ENCODE results near the gene B4GALT7. TPM values are rescaled to one million over a fixed set of nuclear protein-coding genes. Genes with fewer than 3 reads are reported as not detected.
"Not testable (repeated sequence)": the region's sequence is repeated elsewhere in the genome, so short reads cannot be mapped to it uniquely, and the experiment has no call there.

B4GALT7 gene, protein sequence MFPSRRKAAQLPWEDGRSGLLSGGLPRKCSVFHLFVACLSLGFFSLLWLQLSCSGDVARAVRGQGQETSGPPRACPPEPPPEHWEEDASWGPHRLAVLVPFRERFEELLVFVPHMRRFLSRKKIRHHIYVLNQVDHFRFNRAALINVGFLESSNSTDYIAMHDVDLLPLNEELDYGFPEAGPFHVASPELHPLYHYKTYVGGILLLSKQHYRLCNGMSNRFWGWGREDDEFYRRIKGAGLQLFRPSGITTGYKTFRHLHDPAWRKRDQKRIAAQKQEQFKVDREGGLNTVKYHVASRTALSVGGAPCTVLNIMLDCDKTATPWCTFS
- total RNA-seq (2014; rRNA removed; shearing (Covaris generic)): 28.3 and 46.6 TPM in 2 replicates

DNA sequence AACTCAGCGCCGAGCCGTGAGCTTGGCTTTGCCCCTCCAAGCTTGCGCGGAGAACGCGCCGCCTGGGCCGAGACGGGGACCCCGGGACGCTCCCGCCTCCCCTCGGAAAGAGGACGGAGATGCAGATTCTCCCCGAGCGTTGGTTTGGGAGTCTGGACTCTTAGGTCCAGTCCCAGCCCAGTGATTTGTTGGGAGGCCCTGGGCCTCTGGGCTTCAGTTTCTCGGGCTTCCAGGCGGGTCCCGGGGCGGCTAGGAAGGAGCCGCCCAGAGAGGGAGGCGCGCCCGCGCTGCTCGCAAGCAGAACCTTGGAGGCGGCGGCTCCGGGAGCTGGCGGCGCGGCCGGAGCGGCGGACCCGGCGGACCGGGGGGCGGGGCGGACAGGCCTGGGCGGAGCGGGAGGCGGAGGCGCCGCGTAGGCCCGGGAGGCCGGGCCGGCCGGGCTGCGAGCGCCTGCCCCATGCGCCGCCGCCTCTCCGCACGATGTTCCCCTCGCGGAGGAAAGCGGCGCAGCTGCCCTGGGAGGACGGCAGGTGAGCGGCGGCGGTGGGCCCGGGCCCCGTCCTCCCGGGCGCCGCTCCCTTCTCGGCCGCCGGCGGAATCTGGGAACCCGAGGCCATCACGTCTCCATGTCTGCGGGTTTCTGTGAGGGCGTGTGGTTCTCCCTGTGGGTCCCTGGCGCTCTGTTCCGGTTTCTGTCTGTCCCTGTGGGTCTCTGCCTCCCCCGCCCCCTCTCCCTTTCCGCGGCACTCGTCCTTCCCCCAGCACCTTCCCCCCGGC is at the start of gene B4GALT7:
TSS of gene B4GALT7 (plus strand) at position 402 of the 777 bp plus-strand sequence. CDS start at position 481, 79 bp downstream.
- DNase-seq (ENCODE audit: low spot score): peak; percentile 78
- in situ Hi-C loops (cut with HindIII; ENCODE audit: low sequenced_read_pairs): no loop called here

- in situ Hi-C loops (cut with HindIII; ENCODE audit: low sequenced_read_pairs): no loop called here
- DNase-seq (ENCODE audit: low spot score): no peak
Observed at GRCh38 chr5:177552839-177553455, 47.0 kb upstream of the B4GALT7 start.

- in situ Hi-C loops (cut with HindIII; ENCODE audit: low sequenced_read_pairs): no loop called here
- DNase-seq (ENCODE audit: low spot score): peak; percentile 32
Observed at GRCh38 chr5:177553671-177554429, 46.1 kb upstream of the B4GALT7 start.

DNA sequence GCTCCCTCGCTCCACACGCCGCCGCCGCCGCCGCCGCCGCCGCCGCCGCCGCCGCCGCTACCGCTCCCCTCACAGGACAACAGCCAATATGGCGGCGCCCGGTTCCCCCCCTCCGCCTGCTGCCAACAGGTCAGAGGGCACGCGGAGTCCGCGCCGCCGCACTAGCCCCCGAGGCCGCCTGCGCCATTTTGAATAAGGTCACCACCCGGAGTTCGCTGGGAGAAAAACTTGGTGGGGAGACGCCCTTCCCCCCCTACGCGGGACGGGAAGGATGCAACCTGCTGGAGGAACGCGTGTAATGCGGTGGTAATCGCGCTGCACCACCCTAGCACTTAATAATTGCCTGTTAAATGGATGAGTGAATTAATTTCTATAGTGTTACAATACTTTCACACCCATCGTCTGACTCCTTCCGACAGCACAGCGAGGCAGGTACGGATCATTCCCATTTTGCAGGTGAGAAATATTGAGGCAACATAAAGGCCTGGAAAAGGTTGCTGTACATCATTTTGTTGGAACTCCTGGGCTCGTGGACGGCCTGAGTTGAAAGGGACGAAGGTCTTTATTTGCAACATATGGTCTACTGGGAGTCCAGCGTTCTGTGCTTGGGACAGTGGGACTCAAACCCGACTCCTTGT is 45.3 kb upstream of the B4GALT7 start, which contains the start of gene FAM193B:
TSS of gene FAM193B (minus strand) at position 90 of the 638 bp plus-strand sequence. CDS start 105 bp downstream, outside the sequence.
- peak; percentile 90 for DNase-seq (ENCODE audit: low spot score)
- in situ Hi-C loops (cut with HindIII; ENCODE audit: low sequenced_read_pairs): no loop called here

- DNase-seq (ENCODE audit: low spot score): no peak
- in situ Hi-C loops (cut with HindIII; ENCODE audit: low sequenced_read_pairs): no loop called here
Observed at GRCh38 chr5:177555228-177555627, 44.7 kb upstream of the B4GALT7 start.

DNA sequence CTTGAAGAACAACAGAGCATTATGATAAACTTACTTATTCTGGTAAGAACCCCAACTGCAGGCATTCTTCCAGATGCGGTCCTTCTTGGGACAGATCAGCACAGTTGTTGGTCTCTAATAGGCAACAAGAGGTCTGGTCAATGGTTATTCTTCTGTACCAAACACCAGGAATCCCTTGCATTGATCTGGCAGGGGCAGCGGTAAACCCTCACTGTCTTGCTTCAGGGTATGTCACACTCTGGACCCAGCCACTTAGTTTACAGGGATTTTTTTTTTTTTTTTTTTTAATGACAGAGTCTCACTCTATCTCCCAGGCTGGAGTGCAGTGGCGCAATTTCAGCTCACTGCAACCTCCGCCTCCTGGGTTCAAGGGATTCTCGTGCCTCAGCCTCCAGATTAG is 44.3 kb upstream of the B4GALT7 start:
- in situ Hi-C loops (cut with HindIII; ENCODE audit: low sequenced_read_pairs): no loop called here
- DNase-seq (ENCODE audit: low spot score): no peak

DNA sequence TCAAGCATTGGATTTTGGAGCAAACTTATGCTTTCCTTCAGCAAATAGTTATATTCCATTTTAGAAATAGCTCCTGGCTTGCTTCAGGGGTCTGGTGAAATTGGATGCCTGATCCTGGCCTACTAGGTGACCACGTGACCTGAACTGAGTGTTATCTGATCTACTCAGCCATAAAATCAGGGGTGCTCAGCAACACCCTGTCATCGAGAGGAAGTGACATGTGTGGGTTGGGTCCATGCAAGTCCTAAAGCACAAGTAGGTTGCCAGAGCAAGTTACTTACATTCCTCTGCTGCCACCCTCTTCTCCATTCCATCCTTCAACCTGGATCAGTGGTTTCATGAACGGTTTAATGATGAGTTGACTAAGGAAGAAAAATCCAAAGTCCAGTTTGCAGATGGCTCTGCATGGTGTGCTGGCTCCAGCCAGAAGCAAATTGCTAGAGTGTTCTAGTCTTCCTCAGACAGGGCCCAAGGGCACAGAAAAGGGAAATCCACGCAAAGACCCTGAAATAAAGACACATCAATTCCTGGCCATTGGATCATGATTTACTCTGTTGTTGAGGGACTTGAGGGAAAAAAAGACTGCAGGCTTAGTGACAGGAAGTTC is 42.8 kb upstream of the B4GALT7 start:
- DNase-seq (ENCODE audit: low spot score): no peak
- in situ Hi-C loops (cut with HindIII; ENCODE audit: low sequenced_read_pairs): no loop called here

DNA sequence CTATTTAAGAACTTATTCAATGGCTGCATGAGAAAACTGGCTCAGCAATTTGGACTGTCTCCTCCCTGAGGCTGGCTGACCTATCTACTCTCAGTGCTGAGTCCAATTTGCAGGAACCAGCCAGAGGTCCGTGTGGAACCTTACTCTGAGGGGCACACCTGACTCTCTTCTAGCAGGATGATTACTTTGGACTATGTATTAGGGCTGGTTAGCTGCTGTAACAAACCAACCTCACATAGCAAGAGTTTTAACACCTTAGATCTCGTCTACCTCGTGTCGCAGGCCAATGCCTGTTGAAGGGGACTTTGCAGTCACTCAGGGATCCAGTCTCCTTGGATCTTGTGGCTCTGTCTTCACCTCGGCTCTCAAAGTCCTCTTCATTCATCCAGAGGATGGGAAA is 42.1 kb upstream of the B4GALT7 start:
- no peak for DNase-seq (ENCODE audit: low spot score)
- in situ Hi-C loops (cut with HindIII; ENCODE audit: low sequenced_read_pairs): no loop called here

- in situ Hi-C loops (cut with HindIII; ENCODE audit: low sequenced_read_pairs); DNase-seq (ENCODE audit: low spot score): not testable (repeated sequence)
Observed at GRCh38 chr5:177559446-177559941, 40.4 kb upstream of the B4GALT7 start.

GRCh38 chr5:177565046-177565445 is 34.9 kb upstream of the B4GALT7 start:
- DNase-seq (ENCODE audit: low spot score): no peak
- in situ Hi-C loops (cut with HindIII; ENCODE audit: low sequenced_read_pairs): no loop called here

DNA sequence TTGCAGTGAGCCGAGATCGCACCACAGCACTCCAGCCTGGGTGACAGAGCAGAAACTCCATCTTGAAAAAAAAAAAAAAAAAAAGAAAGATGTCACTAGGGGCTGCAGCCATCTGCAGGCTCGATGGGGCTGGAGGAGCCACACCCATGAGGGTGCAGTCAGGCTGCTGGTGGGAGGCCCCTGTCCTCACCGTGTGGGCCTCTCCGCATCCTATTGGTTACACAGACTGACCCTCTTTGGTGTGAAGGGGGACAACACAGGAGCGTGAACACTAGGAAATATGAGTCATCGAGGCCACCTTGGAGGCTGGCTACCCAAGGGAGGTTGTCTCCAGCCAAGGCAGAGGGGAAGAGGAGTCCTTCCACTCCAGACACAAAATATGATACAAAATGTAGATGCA is 31.6 kb upstream of the B4GALT7 start:
- in situ Hi-C loops (cut with HindIII; ENCODE audit: low sequenced_read_pairs): no loop called here

DNA sequence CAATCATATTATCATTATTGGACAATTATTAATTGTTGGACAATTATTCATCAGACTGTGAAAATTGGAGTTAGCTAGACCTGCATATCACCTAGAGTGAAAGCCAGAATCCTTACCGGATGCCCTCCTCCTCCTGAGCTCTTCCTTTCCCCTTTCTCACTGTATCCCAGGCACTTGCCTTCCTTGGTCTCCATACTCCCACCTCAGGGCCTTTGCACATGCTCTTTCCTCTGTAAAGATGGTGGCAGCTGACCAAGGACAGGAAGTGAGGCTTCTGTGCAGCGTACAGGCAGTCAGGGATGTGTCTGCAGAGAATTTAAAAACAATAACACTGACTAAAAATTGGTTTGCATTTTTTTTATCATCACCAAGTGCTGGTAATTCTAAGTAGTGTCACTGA is 30.0 kb upstream of the B4GALT7 start:
- in situ Hi-C loops (cut with HindIII; ENCODE audit: low sequenced_read_pairs): no loop called here
- DNase-seq (ENCODE audit: low spot score): no peak

More for the DNA sequence above, 31.6 kb upstream of the B4GALT7 start:
- DNase-seq (ENCODE audit: low spot score): no peak

GRCh38 chr5:177575488-177575887 is 24.4 kb upstream of the B4GALT7 start:
- in situ Hi-C loops (cut with HindIII; ENCODE audit: low sequenced_read_pairs): no loop called here
- DNase-seq (ENCODE audit: low spot score): no peak

- in situ Hi-C loops (cut with HindIII; ENCODE audit: low sequenced_read_pairs): no loop called here
- DNase-seq (ENCODE audit: low spot score): no peak
Observed at GRCh38 chr5:177576169-177576568, 23.8 kb upstream of the B4GALT7 start.

DNA sequence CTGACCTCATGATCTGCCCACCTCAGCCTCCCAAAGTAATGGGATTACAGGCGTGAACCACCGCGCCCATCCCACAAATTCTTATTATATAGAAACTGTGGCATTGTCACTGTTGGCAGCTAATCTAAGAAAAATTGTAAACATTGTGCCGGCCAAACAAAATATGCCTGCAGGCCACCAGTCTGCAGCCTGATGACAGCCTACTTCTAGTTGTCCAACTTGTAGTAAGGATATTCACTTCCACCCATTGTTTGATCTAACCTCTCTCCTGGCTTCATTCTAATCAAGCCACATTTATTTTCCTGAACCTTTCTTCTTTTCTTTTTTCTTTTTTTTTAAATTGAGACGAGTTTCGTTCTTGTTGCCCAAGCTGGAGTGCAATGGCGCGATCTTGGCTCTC is 21.6 kb upstream of the B4GALT7 start:
- DNase-seq (ENCODE audit: low spot score): no peak
- in situ Hi-C loops (cut with HindIII; ENCODE audit: low sequenced_read_pairs): no loop called here

- in situ Hi-C loops (cut with HindIII; ENCODE audit: low sequenced_read_pairs): no loop called here
- no peak for DNase-seq (ENCODE audit: low spot score)
Observed at GRCh38 chr5:177588413-177588909, 11.5 kb upstream of the B4GALT7 start.

- DNase-seq (ENCODE audit: low spot score): no peak
- in situ Hi-C loops (cut with HindIII; ENCODE audit: low sequenced_read_pairs): no loop called here
Observed at GRCh38 chr5:177590406-177590805, 9.5 kb upstream of the B4GALT7 start.

DNA sequence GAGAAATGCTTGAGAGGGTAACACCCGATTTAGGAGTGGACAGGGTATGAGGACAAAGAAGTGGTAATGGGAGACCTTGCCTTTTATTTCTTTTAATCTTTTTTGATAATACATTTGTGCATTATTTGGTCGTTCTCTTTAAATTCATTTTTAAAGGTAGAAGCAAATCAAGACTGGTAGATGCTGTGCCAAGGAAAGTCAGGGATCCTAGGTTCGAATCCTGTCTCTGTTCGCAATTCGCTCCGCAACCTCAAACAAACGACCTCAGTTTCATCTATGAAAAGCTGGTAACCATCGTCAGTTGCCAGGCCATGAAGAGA is 8.3 kb upstream of the B4GALT7 start:
- no peak for DNase-seq (ENCODE audit: low spot score)
- in situ Hi-C loops (cut with HindIII; ENCODE audit: low sequenced_read_pairs): no loop called here

Measured in G401 (cell line).